ENCODE data around the gene TMEM247. TPM values are rescaled to one million over a fixed set of nuclear protein-coding genes. Genes with fewer than 3 reads are reported as not detected.

TMEM247 gene
- total and polyA plus RNA-seq, 2 donors from 2014 or later: not detected

DNA sequence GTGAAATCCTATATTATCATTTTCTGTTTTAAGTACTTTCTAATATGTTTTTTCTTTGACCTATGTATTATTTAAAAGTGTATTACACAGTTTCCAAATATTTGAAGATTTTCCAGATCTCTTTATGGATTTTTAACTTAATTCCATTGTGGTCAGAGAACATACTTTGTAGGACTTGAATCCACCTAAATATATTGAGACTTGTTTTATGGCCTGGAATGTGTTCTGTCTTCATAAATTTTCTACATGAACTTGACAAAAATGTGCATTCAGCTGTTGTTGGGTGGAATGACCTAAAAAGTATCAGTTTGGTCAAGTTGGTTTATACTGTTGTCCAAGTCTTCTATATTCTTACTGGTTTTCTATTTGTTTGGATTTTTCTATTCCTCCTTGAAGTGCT, 33.8 kb upstream of the TMEM247 start:
- TF ChIP-seq CTCF (IDR thresholded peaks at IDR 0.05; ENCODE audit: borderline replicate concordance, extremely low read depth, insufficient read depth): no peak

DNA sequence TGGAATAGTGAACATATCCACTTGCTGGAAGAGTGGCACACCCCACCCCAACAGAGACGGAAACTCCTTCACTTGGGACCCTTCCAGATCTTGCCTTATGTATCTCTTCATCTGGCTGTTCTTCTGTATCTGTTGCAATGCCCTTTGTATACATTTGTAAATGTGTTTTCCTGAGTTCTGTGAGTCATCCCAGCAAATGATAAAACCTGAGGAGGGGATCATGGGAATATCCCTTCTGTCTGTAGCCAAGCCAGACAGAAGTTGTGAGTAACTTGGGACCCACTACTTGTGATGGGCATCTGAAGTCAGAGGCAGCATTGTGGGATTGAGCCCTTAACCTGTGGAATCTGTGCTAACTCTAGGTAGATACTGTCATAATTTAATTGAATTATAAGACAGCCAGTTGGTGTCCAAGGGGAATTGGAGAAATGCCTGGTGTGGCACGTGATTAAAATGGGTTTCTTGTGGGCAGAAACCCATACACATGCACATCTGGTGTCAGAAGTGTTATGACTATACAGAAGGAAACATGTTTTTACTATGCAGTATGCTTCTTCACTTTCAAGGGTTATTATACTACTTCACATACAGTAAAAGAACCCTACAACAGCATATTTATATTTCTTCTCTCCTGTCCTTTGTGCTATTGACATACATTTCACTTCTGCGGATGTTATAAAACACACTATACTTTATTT, 32.3 kb upstream of the TMEM247 start:
- Histone ChIP-seq H3K9me3 (ENCODE audit: control insufficient read depth in 2 of 3, insufficient read depth in 1 of 3, low read length in 3 of 3) (peaks cover 0 to 7% (median 0%) of the 10 kb centered on the region in 3 donors), H3K36me3 (ENCODE audit: control insufficient read depth in 2 of 3, insufficient read depth in 3 of 3, low read length in 3 of 3) (no peaks in the 10 kb centered on the region), H3K4me1 (ENCODE audit: control insufficient read depth in 2 of 3, insufficient read depth in 2 of 3, low read depth in 1 of 3, low read length in 3 of 3) (no peaks in the 10 kb centered on the region), H3K27me3 (ENCODE audit: control insufficient read depth, insufficient read depth, low read length) (no peaks in the 10 kb centered on the region), H3K9ac (ENCODE audit: low read length in 3 of 3) (no peak overlapping the region), H3K4me3 (ENCODE audit: low read length in 3 of 3) (no peak overlapping the region), H3K27ac (ENCODE audit: low read depth in 2 of 2, low read length in 2 of 2) (no peak overlapping the region)
- intact Hi-C loops (cut with DNase I): no loop called here
- no peak for TF ChIP-seq CTCF (IDR thresholded peaks at IDR 0.05; ENCODE audit: borderline replicate concordance, extremely low read depth, insufficient read depth)
- no peak for DNase-seq
- FAIRE-seq: no peak

More for the DNA sequence above, 33.8 kb upstream of the TMEM247 start:
- Histone ChIP-seq H3K9me3 (ENCODE audit: control insufficient read depth in 2 of 3, insufficient read depth in 1 of 3, low read length in 3 of 3) (peaks cover 0 to 7% (median 0%) of the 10 kb centered on the region in 3 donors), H3K4me3 (ENCODE audit: low read length in 3 of 3) (no peak overlapping the region), H3K36me3 (ENCODE audit: control insufficient read depth in 2 of 3, insufficient read depth in 3 of 3, low read length in 3 of 3) (no peaks in the 10 kb centered on the region), H3K4me1 (ENCODE audit: control insufficient read depth in 2 of 3, insufficient read depth in 2 of 3, low read depth in 1 of 3, low read length in 3 of 3) (no peaks in the 10 kb centered on the region), H3K9ac (ENCODE audit: low read length in 3 of 3) (no peak overlapping the region), H3K27me3 (ENCODE audit: control insufficient read depth, insufficient read depth, low read length) (no peaks in the 10 kb centered on the region), H3K27ac (ENCODE audit: low read depth in 2 of 2, low read length in 2 of 2) (no peak overlapping the region)
- intact Hi-C loops (cut with DNase I): no loop called here
- FAIRE-seq: no peak
- DNase-seq: no peak

DNA sequence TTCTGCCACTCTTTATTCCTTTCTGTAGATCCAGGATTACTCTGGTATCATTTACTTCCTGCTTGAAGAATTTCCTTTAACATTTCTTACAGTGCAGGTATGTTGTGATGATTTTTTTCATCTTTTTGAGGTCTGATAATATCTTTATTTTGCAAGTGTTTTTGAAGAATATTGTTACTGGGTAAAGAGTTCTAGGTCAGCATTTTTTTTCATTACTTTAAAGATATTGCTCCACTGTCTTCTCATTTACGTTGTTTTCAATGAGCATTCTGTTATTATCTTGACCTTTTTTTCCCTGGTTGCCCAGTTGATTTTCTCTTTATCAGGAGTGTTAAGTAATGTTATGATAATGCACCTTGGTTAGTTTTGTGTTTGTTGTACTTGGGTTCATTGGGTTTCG, 31.7 kb upstream of the TMEM247 start:
- Histone ChIP-seq H3K27me3 (ENCODE audit: control insufficient read depth, insufficient read depth, low read length) (no peaks in the 10 kb centered on the region), H3K27ac (ENCODE audit: low read depth in 2 of 2, low read length in 2 of 2) (no peak overlapping the region), H3K9ac (ENCODE audit: low read length in 3 of 3) (no peak overlapping the region), H3K36me3 (ENCODE audit: control insufficient read depth in 2 of 3, insufficient read depth in 3 of 3, low read length in 3 of 3) (no peaks in the 10 kb centered on the region), H3K9me3 (ENCODE audit: control insufficient read depth in 2 of 3, insufficient read depth in 1 of 3, low read length in 3 of 3) (peaks cover 0 to 7% (median 0%) of the 10 kb centered on the region in 3 donors), H3K4me3 (ENCODE audit: low read length in 3 of 3) (no peak overlapping the region), H3K4me1 (ENCODE audit: control insufficient read depth in 2 of 3, insufficient read depth in 2 of 3, low read depth in 1 of 3, low read length in 3 of 3) (no peaks in the 10 kb centered on the region)
- intact Hi-C loops (cut with DNase I): no loop called here
- no peak for TF ChIP-seq CTCF (IDR thresholded peaks at IDR 0.05; ENCODE audit: borderline replicate concordance, extremely low read depth, insufficient read depth)
- DNase-seq (no peak), FAIRE-seq (no peak)
